Stimulated activated CD4-positive, alpha-beta T cell treated with anti-CD3 and anti-CD28 coated beads, Interleukin-12 subunit alpha, Interleukin-12 subunit beta, amount 100 ng/mL, for 48 hours (primary cell): Measurements from ENCODE around the gene DLGAP1.

Source experiments
- DNase-seq, 3 donors: peaks; one replicate each; pipeline ENCODE4 v3.0.0-alpha.2; 2020; ENCODE audit warnings: low read depth in 2 of 3, low spot score in 1 of 3

The DLGAP1 gene

GRCh38 chr18:3455907-3456685, 999.0 kb downstream of the DLGAP1 start:
- no peak for DNase-seq

GRCh38 chr18:3455090-3455635, 999.9 kb downstream of the DLGAP1 start:
- no peak for DNase-seq

GRCh38 chr18:3454365-3455089, 1000.6 kb downstream of the DLGAP1 start:
- no peak for DNase-seq

- peak in 2 of 3 donors; percentile 16 to 33 for DNase-seq
These were observed 1001.4 kb downstream of the DLGAP1 start for GRCh38 chr18:3453540-3454364.

GRCh38 chr18:3452750-3453539, 1002.2 kb downstream of the DLGAP1 start:
- DNase-seq, result peak in 1 of 3 donors; percentile 6

GRCh38 chr18:3451989-3452749, 1002.9 kb downstream of the DLGAP1 start:
- peak in 1 of 3 donors; percentile 24 for DNase-seq

- peak; percentile 83 to 88 (median 87) for DNase-seq
These were observed 1003.7 kb downstream of the DLGAP1 start for GRCh38 chr18:3451183-3451988.

- DNase-seq, result no peak
These were observed 1004.3 kb downstream of the DLGAP1 start for GRCh38 chr18:3450799-3451182.

- peak in 2 of 3 donors; percentile 36 to 49 for DNase-seq
These were observed 1004.9 kb downstream of the DLGAP1 start, which contains the start of gene TGIF1 for GRCh38 chr18:3450012-3450798. TGIF1 (plus strand) TSS chr18:3450172; CDS start chr18:3450490, 318 bp downstream.

GRCh38 chr18:3449512-3450011, 1005.5 kb downstream of the DLGAP1 start:
- DNase-seq, result peak in 2 of 3 donors; percentile 59 to 69

GRCh38 chr18:3448838-3449511, 1006.1 kb downstream of the DLGAP1 start:
- peak; percentile 58 to 67 (median 67) for DNase-seq

GRCh38 chr18:3447895-3448837, 1006.9 kb downstream of the DLGAP1 start:
- DNase-seq, result peak; percentile 74 to 83 (median 83)

GRCh38 chr18:3447068-3447894, 1007.8 kb downstream of the DLGAP1 start:
- DNase-seq, result peak in 2 of 3 donors; percentile 21 to 46
